ENCODE measurements around the gene NANP. TPM values are rescaled to one million over a fixed set of nuclear protein-coding genes. Genes with fewer than 3 reads are reported as not detected.
"Not testable (repeated sequence)": the region's sequence is repeated elsewhere in the genome, so short reads cannot be mapped to it uniquely, and the experiment has no call there.

Gene NANP
- total RNA-seq, 1 donor from 2014 or later = 7.6 TPM

DNA sequence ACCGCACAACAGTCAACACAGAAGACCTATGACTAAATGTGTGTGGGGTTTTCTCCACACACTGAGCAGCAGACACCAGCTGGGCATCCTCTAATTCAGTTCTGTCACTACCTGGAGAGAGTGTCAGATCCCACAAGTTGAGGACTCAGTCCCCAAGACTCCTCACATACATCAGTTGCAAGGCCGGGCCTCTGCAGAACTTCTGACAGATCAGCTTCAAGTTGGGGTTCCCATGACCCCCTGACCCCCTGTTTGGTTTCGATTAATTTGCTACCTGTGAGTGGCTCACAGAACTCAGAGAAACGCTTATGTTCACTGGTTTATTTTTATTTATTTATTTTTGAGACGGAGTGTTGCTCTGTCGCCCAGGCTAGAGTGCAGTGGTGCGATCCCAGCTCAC lies 35.3 kb downstream of the NANP start:
- H3K4me3 Mint-ChIP-seq (ENCODE audit: unreplicated experiment) = no peak overlapping the region
- peaks cover 11% of the 10 kb centered on the region for H3K4me1 Mint-ChIP-seq (ENCODE audit: low read depth)
- no peak for DNase-seq (ENCODE audit: low spot score)
- no peaks in the 10 kb centered on the region for H3K9me3 Mint-ChIP-seq (ENCODE audit: low read depth)
- TF ChIP-seq, protein P1, sequence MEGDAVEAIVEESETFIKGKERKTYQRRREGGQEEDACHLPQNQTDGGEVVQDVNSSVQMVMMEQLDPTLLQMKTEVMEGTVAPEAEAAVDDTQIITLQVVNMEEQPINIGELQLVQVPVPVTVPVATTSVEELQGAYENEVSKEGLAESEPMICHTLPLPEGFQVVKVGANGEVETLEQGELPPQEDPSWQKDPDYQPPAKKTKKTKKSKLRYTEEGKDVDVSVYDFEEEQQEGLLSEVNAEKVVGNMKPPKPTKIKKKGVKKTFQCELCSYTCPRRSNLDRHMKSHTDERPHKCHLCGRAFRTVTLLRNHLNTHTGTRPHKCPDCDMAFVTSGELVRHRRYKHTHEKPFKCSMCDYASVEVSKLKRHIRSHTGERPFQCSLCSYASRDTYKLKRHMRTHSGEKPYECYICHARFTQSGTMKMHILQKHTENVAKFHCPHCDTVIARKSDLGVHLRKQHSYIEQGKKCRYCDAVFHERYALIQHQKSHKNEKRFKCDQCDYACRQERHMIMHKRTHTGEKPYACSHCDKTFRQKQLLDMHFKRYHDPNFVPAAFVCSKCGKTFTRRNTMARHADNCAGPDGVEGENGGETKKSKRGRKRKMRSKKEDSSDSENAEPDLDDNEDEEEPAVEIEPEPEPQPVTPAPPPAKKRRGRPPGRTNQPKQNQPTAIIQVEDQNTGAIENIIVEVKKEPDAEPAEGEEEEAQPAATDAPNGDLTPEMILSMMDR (IDR thresholded peaks at IDR 0.05) = no peak
- no peaks in the 10 kb centered on the region for H3K36me3 Mint-ChIP-seq (ENCODE audit: low read depth)
- no peak overlapping the region for H3K27ac Mint-ChIP-seq (ENCODE audit: unreplicated experiment)
- H3K27me3 Mint-ChIP-seq (ENCODE audit: low read depth) = no peaks in the 10 kb centered on the region

DNA sequence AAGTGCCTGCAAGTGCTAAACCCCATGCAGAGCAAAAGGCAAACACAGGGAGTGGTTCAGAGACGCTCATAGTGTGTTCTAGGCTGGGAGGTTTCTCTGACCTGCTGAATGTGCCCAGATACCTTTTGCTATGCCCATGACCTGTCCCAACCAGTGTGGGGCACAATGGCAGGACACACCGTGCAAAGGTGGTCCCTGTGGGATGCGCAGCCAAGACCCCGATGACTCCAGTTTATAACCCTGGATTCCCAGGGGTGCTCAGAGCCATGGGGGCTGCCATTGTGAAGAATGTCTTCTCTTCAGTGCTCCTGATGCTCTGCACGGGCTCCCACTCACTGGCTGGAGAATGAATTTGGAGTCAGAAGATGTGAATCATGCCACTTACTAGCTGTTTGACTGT lies 36.3 kb downstream of the NANP start:
- Mint-ChIP-seq H3K4me1 (ENCODE audit: low read depth) (peaks cover 20% of the 10 kb centered on the region), H3K4me3 (ENCODE audit: unreplicated experiment) (no peak overlapping the region), H3K36me3 (ENCODE audit: low read depth) (no peaks in the 10 kb centered on the region), H3K27me3 (ENCODE audit: low read depth) (no peaks in the 10 kb centered on the region), H3K9me3 (ENCODE audit: low read depth) (no peaks in the 10 kb centered on the region), H3K27ac (ENCODE audit: unreplicated experiment) (no peak overlapping the region)
- TF ChIP-seq, protein P1 (IDR thresholded peaks at IDR 0.05) = no peak
- DNase-seq (ENCODE audit: low spot score) = no peak

DNA sequence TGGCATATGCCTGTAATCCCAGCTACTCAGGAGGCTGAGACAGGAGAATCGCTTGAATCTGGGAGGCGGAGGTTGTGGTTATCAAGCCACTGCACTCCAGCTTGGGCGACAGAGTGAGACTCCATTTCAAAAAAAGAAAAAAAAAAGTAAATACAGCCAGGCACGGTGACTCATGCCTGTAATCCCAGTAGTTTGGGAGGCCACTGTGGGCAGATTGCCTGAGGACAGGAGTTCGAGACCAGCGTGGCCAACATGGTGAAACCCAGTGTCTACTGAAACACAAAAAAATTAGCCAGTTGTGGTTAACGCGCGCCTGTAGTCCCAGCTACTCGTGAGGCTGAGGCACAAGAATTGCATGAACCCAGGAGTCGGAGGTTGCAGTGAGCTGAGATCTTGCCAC lies 36.9 kb downstream of the NANP start:
- no peak for DNase-seq (ENCODE audit: low spot score)
- no peaks in the 10 kb centered on the region for H3K27me3 Mint-ChIP-seq (ENCODE audit: low read depth)
- H3K4me3 Mint-ChIP-seq (ENCODE audit: unreplicated experiment) = no peak overlapping the region
- TF ChIP-seq, protein P1 (IDR thresholded peaks at IDR 0.05) = no peak
- H3K4me1 Mint-ChIP-seq (ENCODE audit: low read depth) = peaks cover 24% of the 10 kb centered on the region
- H3K36me3 Mint-ChIP-seq (ENCODE audit: low read depth) = no peaks in the 10 kb centered on the region
- H3K27ac Mint-ChIP-seq (ENCODE audit: unreplicated experiment) = no peak overlapping the region
- H3K9me3 Mint-ChIP-seq (ENCODE audit: low read depth) = no peaks in the 10 kb centered on the region

DNA sequence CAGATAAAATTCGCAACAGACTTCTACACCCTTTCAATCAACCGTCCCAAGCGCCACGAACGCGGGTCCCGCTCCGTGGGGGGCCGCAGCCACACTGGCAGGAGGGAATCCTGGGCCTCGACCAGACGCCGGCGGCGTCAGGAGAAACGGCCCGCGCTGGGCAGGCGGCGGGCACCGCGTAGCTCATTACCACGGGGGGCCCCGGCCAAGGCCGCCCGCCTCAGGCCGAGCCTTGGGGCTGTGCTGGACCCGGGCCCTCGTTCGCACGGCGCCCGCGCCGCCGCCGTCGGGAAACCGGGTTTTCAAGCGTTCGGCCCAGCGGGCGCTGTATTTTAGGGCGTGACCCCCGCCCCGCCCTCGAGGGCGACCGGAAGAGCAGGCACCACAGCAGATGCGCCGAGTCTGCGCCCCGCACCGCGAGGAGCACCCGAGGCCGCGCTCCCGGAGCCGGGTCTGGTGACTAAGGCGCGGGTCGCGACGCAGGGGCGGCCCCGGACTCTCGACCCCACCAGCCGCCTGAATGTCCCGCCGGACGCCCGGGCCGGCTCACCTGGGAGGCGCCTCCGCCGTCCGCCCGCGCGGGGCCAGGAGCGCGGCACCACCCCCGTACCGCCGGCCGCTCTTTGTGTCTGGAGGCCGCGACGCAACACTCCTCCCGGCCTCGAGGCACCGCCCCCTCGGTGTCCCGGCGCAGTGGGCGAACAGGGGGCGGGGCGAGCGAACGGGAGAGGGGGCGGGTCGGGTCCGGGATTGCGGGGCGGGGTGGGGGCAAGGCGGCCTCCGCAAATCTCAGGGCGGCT lies 38.7 kb downstream of the NANP start, which contains the start of gene NINL:
TSS of gene NINL (minus strand) at position 627 of the 800 bp plus-strand sequence. CDS start 58,944 bp downstream, outside the sequence.
- Mint-ChIP-seq H3K9me3 (ENCODE audit: low read depth) (no peaks in the 10 kb centered on the region), H3K4me1 (ENCODE audit: low read depth) (peaks cover 24% of the 10 kb centered on the region)

DNA sequence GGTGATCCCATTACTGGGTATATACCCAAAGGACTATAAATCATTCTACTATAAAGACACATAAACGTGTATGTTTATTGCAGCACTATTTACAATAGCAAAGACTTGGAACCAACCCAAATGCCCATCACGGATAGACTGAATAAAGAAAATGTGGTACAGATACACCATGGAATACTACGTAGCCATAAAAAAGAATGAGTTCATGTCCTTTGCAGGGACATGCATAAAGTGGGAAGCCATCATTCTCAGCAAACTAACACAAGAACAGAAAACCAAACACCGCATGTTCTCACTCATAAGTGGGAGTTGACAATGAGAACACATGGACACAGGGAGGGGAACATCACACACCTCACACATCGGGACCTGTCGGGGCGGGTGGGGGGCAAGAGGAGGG lies 40.2 kb downstream of the NANP start:
- not testable (repeated sequence) for H3K9me3 Mint-ChIP-seq (ENCODE audit: low read depth); H3K27ac Mint-ChIP-seq (ENCODE audit: unreplicated experiment); DNase-seq (ENCODE audit: low spot score); H3K27me3 Mint-ChIP-seq (ENCODE audit: low read depth); H3K36me3 Mint-ChIP-seq (ENCODE audit: low read depth)
- H3K4me1 Mint-ChIP-seq (ENCODE audit: low read depth) = peaks cover 34% of the 10 kb centered on the region
- peak overlapping the region; percentile 81 for H3K4me3 Mint-ChIP-seq (ENCODE audit: unreplicated experiment)

More for the DNA sequence above, 38.7 kb downstream of the NANP start, which contains the start of gene NINL:
- Mint-ChIP-seq H3K4me3 (ENCODE audit: unreplicated experiment) (peak within 1 kb of the TSS; percentile 81), H3K36me3 (ENCODE audit: low read depth) (no peaks in the 10 kb centered on the region), H3K27me3 (ENCODE audit: low read depth) (no peaks in the 10 kb centered on the region), H3K27ac (ENCODE audit: unreplicated experiment) (peak within 1 kb of the TSS; percentile 81)
- no peak for DNase-seq (ENCODE audit: low spot score)
- TF ChIP-seq, protein P1 (IDR thresholded peaks at IDR 0.05) = no peak

DNA sequence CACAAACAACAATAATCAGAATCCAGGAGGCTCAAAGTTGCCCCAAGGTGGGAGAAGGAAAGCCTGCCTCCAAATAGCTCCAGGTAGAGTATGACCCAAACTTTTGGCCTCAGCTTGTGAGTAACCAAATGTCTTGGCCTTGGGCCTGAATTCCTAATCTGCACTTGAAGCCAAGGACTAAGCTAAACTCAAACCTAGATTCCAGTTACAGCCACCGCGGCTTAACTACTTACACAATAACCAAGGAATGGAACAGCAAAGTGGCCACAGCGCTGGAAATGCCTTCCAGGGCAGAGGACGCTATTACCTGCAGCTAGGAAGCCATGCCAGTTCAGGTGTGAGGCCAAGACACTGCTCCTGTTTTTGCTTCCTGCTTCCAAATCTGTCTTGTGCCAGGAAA lies 43.1 kb downstream of the NANP start:
- DNase-seq (ENCODE audit: low spot score) = no peak
- H3K36me3 Mint-ChIP-seq (ENCODE audit: low read depth) = peaks cover 1% of the 10 kb centered on the region
- TF ChIP-seq, protein P1 (IDR thresholded peaks at IDR 0.05) = no peak
- H3K27ac Mint-ChIP-seq (ENCODE audit: unreplicated experiment) = no peak overlapping the region
- H3K4me1 Mint-ChIP-seq (ENCODE audit: low read depth) = peaks cover 34% of the 10 kb centered on the region
- no peaks in the 10 kb centered on the region for H3K9me3 Mint-ChIP-seq (ENCODE audit: low read depth)
- no peaks in the 10 kb centered on the region for H3K27me3 Mint-ChIP-seq (ENCODE audit: low read depth)
- no peak overlapping the region for H3K4me3 Mint-ChIP-seq (ENCODE audit: unreplicated experiment)
